Progenitor cell of endocrine pancreas (in vitro differentiated cells): ENCODE results near the gene POR. TPM values are rescaled to one million over a fixed set of nuclear protein-coding genes. Genes with fewer than 3 reads are reported as not detected.
"Not testable (repeated sequence)": the region's sequence is repeated elsewhere in the genome, so short reads cannot be mapped to it uniquely, and the experiment has no call there.

Experiments used
- DNase-seq: peaks from one replicate; pipeline ENCODE4 v3.0.0; 2021; ENCODE audit warnings: low spot score; ENCODE audit not compliant: unreplicated experiment
- H3K27ac Mint-ChIP-seq: 2 replicates; pipeline ENCODE4 v1.8.0; 2021; ENCODE audit warnings: mild to moderate bottlenecking, moderate library complexity, mixed read lengths
- H3K27me3 Mint-ChIP-seq: 2 replicates; pipeline ENCODE4 v1.8.0; 2021; ENCODE audit warnings: mixed read lengths
- H3K36me3 Mint-ChIP-seq: 2 replicates; pipeline ENCODE4 v1.8.0; 2022; ENCODE audit warnings: mixed read lengths; ENCODE audit not compliant: insufficient read depth
- H3K4me1 Mint-ChIP-seq: 2 replicates; pipeline ENCODE4 v1.8.0; 2021; ENCODE audit warnings: low read depth, mixed read lengths
- H3K4me3 Mint-ChIP-seq: 2 replicates; pipeline ENCODE4 v1.8.0; 2021; ENCODE audit warnings: low read depth, mild to moderate bottlenecking, moderate library complexity, mixed read lengths
- H3K9me3 Mint-ChIP-seq: 2 replicates; pipeline ENCODE4 v1.8.0; 2021; ENCODE audit warnings: low read depth, mixed read lengths
- total RNA-seq: library from RNA; stranded (reverse); gene quantifications from 2 replicates; pipeline ENCODE4 v1.2.1, GENCODE V29; 2021
- TF ChIP-seq, protein P1 (sequence below): fragments of 200-600 bp; sonication (generic); IDR thresholded peaks from one replicate; pipeline ENCODE4 v1.5.0; 2021; ENCODE audit warnings: antibody characterized with exemption, mild to moderate bottlenecking; ENCODE audit not compliant: unreplicated experiment

Gene POR
- total RNA-seq, 1 donor from 2014 or later = 87.2 TPM

DNA sequence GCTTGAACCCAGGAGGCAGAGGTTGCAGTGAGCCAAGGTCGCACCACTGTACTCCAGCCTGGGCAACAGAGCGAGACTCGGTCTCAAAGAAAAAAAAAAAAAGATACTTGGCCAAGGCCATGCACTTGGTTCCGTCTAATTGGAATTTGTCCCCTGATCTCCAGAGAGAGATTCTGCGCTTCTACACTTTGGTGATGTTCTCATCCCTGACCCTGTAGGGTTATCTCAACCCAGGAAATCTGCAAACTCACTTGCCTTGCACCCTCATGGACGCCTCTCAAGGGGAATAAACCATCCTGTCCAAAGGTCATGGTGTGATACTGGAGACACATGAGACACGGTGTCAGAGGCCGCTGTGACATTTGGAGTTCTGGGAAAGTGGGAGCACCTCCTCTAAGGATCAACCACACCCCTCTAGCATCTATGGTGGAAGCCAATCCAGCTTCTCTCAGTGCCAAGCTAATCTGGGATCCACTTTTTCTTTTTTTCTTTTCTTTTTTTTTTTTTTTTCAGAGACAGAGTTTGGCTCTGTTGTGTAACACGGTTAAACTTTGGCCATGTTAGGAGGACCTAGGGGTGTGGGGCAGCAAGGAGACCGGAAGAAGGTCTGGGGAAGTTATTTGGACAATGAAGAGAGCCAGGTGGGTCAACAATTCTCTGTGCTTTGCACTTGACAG, 7.8 kb upstream of the POR start:
- H3K27me3 Mint-ChIP-seq = no peaks in the 10 kb centered on the region
- DNase-seq = no peak
- no peaks in the 10 kb centered on the region for H3K9me3 Mint-ChIP-seq
- TF ChIP-seq, protein P1, sequence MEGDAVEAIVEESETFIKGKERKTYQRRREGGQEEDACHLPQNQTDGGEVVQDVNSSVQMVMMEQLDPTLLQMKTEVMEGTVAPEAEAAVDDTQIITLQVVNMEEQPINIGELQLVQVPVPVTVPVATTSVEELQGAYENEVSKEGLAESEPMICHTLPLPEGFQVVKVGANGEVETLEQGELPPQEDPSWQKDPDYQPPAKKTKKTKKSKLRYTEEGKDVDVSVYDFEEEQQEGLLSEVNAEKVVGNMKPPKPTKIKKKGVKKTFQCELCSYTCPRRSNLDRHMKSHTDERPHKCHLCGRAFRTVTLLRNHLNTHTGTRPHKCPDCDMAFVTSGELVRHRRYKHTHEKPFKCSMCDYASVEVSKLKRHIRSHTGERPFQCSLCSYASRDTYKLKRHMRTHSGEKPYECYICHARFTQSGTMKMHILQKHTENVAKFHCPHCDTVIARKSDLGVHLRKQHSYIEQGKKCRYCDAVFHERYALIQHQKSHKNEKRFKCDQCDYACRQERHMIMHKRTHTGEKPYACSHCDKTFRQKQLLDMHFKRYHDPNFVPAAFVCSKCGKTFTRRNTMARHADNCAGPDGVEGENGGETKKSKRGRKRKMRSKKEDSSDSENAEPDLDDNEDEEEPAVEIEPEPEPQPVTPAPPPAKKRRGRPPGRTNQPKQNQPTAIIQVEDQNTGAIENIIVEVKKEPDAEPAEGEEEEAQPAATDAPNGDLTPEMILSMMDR = no peak
- H3K4me3 Mint-ChIP-seq = no peak overlapping the region
- peaks cover 9% of the 10 kb centered on the region for H3K4me1 Mint-ChIP-seq
- peak overlapping the region; percentile 82 for H3K27ac Mint-ChIP-seq
- H3K36me3 Mint-ChIP-seq = no peaks in the 10 kb centered on the region

DNA sequence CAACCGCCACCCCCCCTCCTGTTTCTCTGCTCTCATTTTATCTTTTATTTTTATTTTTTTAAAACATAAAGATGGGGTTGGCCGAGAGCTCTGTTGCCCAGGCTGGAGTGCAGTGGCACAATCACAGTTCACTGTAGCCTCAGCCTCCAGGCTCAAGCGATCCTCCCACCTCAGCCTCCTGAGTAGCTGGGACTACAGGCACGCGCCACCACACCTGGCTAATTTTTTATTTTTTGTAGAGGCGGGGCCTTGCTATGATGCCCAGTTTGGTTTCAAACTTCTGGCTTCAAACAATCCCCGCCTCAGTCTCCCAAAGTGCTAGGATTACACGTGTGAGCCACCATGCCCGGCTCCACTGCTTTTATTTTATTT, 7.3 kb upstream of the POR start:
- not testable (repeated sequence) for H3K9me3 Mint-ChIP-seq, H3K36me3 Mint-ChIP-seq, H3K27ac Mint-ChIP-seq, H3K27me3 Mint-ChIP-seq, H3K4me3 Mint-ChIP-seq, H3K4me1 Mint-ChIP-seq, DNase-seq

- Mint-ChIP-seq H3K27me3 (no peaks in the 10 kb centered on the region), H3K9me3 (no peaks in the 10 kb centered on the region), H3K4me3 (no peak overlapping the region), H3K27ac (no peak overlapping the region), H3K4me1 (peaks cover 11% of the 10 kb centered on the region), H3K36me3 (no peaks in the 10 kb centered on the region)
- DNase-seq = no peak
- TF ChIP-seq, protein P1 = no peak
Measured at GRCh38 chr7:75909521-75910132, 5.3 kb upstream of the POR start.

- H3K27ac Mint-ChIP-seq, H3K36me3 Mint-ChIP-seq, H3K4me3 Mint-ChIP-seq, H3K9me3 Mint-ChIP-seq, H3K27me3 Mint-ChIP-seq, DNase-seq: not testable (repeated sequence)
- H3K4me1 Mint-ChIP-seq = peaks cover 10% of the 10 kb centered on the region
Measured at GRCh38 chr7:75911186-75911585, 3.8 kb upstream of the POR start.

DNA sequence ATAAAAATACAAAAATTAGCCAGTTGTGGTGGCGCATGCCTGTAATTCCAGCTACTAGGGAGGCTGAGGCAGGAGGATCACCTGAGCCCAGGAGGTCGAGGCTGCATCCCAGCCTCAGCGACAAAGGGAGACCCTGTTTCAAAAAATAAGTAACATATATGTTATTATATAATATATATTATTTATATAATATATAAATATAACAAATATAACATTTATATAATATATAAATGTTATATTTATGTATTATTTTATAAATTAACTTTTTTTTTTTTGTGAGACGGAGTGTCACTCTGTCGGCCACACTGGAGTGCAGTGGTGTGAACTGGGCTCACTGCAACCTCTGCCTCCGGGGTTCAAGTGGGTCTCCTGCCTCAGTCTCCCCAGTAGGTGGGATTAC, 1.5 kb upstream of the POR start:
- no peak for DNase-seq
- no peak overlapping the region for H3K27ac Mint-ChIP-seq
- H3K27me3 Mint-ChIP-seq = no peaks in the 10 kb centered on the region
- H3K4me3 Mint-ChIP-seq = no peak overlapping the region
- no peaks in the 10 kb centered on the region for H3K36me3 Mint-ChIP-seq
- H3K4me1 Mint-ChIP-seq = peaks cover 8% of the 10 kb centered on the region
- H3K9me3 Mint-ChIP-seq = no peaks in the 10 kb centered on the region
- TF ChIP-seq, protein P1 = no peak

DNA sequence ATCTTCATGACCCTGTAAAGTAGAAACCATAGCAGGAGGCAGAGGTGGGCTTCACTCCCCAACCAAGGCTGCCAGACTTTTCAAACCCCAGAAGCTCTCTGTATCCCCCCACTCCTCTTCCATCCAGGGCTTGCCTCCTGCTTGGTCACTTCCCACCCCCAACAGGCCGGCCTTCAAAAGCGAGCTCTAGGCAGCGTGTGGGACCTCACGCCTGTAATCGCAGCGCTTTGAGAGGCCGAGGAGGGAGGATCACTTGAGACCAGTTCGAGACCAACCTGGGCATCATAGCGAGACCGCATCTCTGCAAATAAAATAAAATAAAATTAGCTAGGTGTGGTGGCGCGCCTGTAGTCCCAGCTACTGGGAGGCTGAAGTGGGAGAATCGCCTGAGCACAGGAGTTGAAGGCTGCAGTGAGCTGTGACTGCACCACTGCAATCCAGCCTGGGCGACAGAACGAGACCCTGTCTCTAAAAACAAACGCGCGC, 743 bp upstream of the POR start:
- H3K27ac Mint-ChIP-seq = peak overlapping the region; percentile 96
- H3K9me3 Mint-ChIP-seq = no peaks in the 10 kb centered on the region
- TF ChIP-seq, protein P1 = no peak
- no peaks in the 10 kb centered on the region for H3K27me3 Mint-ChIP-seq
- H3K4me3 Mint-ChIP-seq = peak overlapping the region; percentile 87
- no peak for DNase-seq
- peaks cover 8% of the 10 kb centered on the region for H3K4me1 Mint-ChIP-seq
- H3K36me3 Mint-ChIP-seq = no peaks in the 10 kb centered on the region
